GM10266 (cell line): ENCODE measurements around the gene PLEKHG4.
A peak's percentile ranks its signal among the peaks of the same experiment; 100 is the strongest.

ENCODE experiments used
- DNase-seq: peaks from one replicate; pipeline ENCODE4 v3.0.0; 2012; ENCODE audit errors: extremely low spot score
- CTCF ChIP-seq: IDR thresholded peaks from 2 replicates; pipeline ENCODE4 v1.5.1; 2012; ENCODE audit warnings: mild to moderate bottlenecking, low read depth; ENCODE audit not compliant: control insufficient read depth, insufficient read depth; ENCODE audit errors: missing control alignments

PLEKHG4 gene

GRCh38 chr16:67269766-67270165 is 9.6 kb upstream of the PLEKHG4 start:
- no peak for TF ChIP-seq CTCF
- DNase-seq, result no peak

- TF ChIP-seq CTCF, result no peak
- no peak for DNase-seq
Observed at GRCh38 chr16:67270931-67271338, 8.4 kb upstream of the PLEKHG4 start.

GRCh38 chr16:67271446-67271845 is 7.9 kb upstream of the PLEKHG4 start:
- TF ChIP-seq CTCF, result no peak
- DNase-seq, result no peak

GRCh38 chr16:67275321-67275720 is 4.0 kb upstream of the PLEKHG4 start:
- TF ChIP-seq CTCF, result no peak
- no peak for DNase-seq

GRCh38 chr16:67277294-67277998 is 1.9 kb upstream of the PLEKHG4 start:
- DNase-seq, result no peak
- TF ChIP-seq CTCF, result no peak

- no peak for DNase-seq
- no peak for TF ChIP-seq CTCF
Observed at GRCh38 chr16:67277999-67278772, 1.1 kb upstream of the PLEKHG4 start.

- peak; percentile 81 for DNase-seq
- TF ChIP-seq CTCF, result peak; percentile 47
Observed at GRCh38 chr16:67278773-67279295, 498 bp upstream of the PLEKHG4 start.
